SU-DHL-6 (cell line): ENCODE results near the gene LRRTM3.

Experiments
- H2AFZ ChIP-seq: fragments of 200-600 bp; sonication (generic); 2 replicates; pipeline ENCODE4 v1.6.1; 2014; ENCODE audit warnings: low read depth, mild to moderate bottlenecking, moderate library complexity, mixed read lengths, antibody characterized with exemption, low read length; ENCODE audit not compliant: severe bottlenecking
- H3F3A ChIP-seq: fragments of 200-600 bp; shearing (Covaris generic); 2 replicates; pipeline ENCODE4 v1.6.0; 2016; ENCODE audit warnings: antibody characterized with exemption, mild to moderate bottlenecking; ENCODE audit not compliant: insufficient read depth
- H3K27ac ChIP-seq: fragments of 200-600 bp; sonication (generic); 2 replicates; pipeline ENCODE4 v1.5.1; 2016; ENCODE audit warnings: low read depth, mild to moderate bottlenecking, low read length, moderate library complexity, mixed read lengths
- H3K27me3 ChIP-seq: fragments of 200-600 bp; sonication (generic), shearing (Covaris generic); 2 replicates; pipeline ENCODE4 v1.6.0; 2014; ENCODE audit warnings: mild to moderate bottlenecking, low read length
- H3K36me3 ChIP-seq: fragments of 200-600 bp; sonication (generic); 2 replicates; pipeline ENCODE4 v1.6.1; 2014; ENCODE audit warnings: mild to moderate bottlenecking, low read length, mixed read lengths
- H3K4me2 ChIP-seq: fragments of 300-600, 200-600 bp; shearing (Covaris generic), sonication (generic); 2 replicates; pipeline ENCODE4 v1.6.0; 2014; ENCODE audit warnings: low read length, low read depth, mild to moderate bottlenecking; ENCODE audit not compliant: poor library complexity, severe bottlenecking
- H3K4me3 ChIP-seq: fragments of 200-600 bp; sonication (generic); 2 replicates; pipeline ENCODE4 v1.5.1; 2014; ENCODE audit warnings: antibody characterized with exemption, low read length, mild to moderate bottlenecking, mixed read lengths; ENCODE audit not compliant: insufficient read depth, poor library complexity, severe bottlenecking
- H3K79me2 ChIP-seq: fragments of 200-600 bp; sonication (generic); 2 replicates; pipeline ENCODE4 v1.6.1; 2014; ENCODE audit warnings: mild to moderate bottlenecking, low read length, moderate library complexity; ENCODE audit not compliant: insufficient read depth
- H3K9ac ChIP-seq: fragments of 200-600 bp; sonication (generic); 2 replicates; pipeline ENCODE4 v1.7.0; 2014; ENCODE audit warnings: mild to moderate bottlenecking, low read length
- H3K9me2 ChIP-seq: fragments of 200-600 bp; sonication (generic); replicated peaks from 2 replicates; pipeline ENCODE4 v1.6.1; 2014; ENCODE audit warnings: low read length; ENCODE audit not compliant: insufficient read depth
- H3K9me3 ChIP-seq: fragments of 200-600 bp; sonication (generic); 2 replicates; pipeline ENCODE4 v1.6.1; 2014; ENCODE audit warnings: low read length, mixed read lengths; ENCODE audit not compliant: insufficient read depth
- H4K20me1 ChIP-seq: fragments of 200-600 bp; sonication (generic); 2 replicates; pipeline ENCODE4 v1.6.1; 2014; ENCODE audit warnings: low read depth, mild to moderate bottlenecking, antibody characterized with exemption, low read length, moderate library complexity, mixed read lengths
- EZH2phosphoT487 ChIP-seq: fragments of 200-600 bp; sonication (generic), shearing (Covaris generic); conservative IDR thresholded peaks from 2 replicates; pipeline ENCODE4 v1.6.1; 2018; ENCODE audit warnings: mild to moderate bottlenecking, antibody characterized with exemption, low read length, moderate library complexity, mixed read lengths
- TF ChIP-seq, protein P1 (sequence below): fragments of 200-600 bp; sonication (generic); IDR thresholded peaks from one replicate; pipeline ENCODE4 v1.5.1; 2017; ENCODE audit warnings: antibody characterized with exemption, mild to moderate bottlenecking, low read length, moderate library complexity; ENCODE audit not compliant: insufficient read depth, poor library complexity, severe bottlenecking

Gene LRRTM3

DNA sequence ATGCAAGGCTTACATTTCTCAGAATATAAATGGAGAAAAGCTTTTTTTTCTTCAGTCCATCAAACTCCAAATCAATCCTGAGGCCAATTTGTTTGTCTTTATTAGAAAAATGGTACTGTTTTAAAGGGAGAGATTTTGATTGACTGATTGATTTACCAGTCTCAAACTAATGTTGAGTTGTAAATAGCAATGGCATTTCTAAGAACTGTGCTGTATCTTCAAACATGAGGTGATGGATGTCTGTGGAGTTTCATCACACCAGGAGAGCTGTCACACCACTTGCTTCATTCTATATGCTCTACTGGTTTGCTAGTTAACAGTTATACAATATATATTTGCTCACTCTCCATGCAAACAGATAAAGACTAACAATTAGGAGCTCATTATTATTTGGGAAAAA lies 39.0 kb upstream of the LRRTM3 start:
- no peaks in the 10 kb centered on the region for H3K9me2 ChIP-seq
- H3K79me2 ChIP-seq, result no peaks in the 10 kb centered on the region
- no peaks in the 10 kb centered on the region for H3K36me3 ChIP-seq
- TF ChIP-seq EZH2phosphoT487, result no peak
- TF ChIP-seq, protein P1, sequence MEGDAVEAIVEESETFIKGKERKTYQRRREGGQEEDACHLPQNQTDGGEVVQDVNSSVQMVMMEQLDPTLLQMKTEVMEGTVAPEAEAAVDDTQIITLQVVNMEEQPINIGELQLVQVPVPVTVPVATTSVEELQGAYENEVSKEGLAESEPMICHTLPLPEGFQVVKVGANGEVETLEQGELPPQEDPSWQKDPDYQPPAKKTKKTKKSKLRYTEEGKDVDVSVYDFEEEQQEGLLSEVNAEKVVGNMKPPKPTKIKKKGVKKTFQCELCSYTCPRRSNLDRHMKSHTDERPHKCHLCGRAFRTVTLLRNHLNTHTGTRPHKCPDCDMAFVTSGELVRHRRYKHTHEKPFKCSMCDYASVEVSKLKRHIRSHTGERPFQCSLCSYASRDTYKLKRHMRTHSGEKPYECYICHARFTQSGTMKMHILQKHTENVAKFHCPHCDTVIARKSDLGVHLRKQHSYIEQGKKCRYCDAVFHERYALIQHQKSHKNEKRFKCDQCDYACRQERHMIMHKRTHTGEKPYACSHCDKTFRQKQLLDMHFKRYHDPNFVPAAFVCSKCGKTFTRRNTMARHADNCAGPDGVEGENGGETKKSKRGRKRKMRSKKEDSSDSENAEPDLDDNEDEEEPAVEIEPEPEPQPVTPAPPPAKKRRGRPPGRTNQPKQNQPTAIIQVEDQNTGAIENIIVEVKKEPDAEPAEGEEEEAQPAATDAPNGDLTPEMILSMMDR, result no peak
- H3K9ac ChIP-seq, result no peak overlapping the region
- H3K27ac ChIP-seq, result no peak overlapping the region
- H4K20me1 ChIP-seq, result no peaks in the 10 kb centered on the region
- H2AFZ ChIP-seq, result no peak overlapping the region
- no peak overlapping the region for H3K4me3 ChIP-seq
- H3K9me3 ChIP-seq, result no peaks in the 10 kb centered on the region
- H3K4me2 ChIP-seq, result no peak overlapping the region
- H3K27me3 ChIP-seq, result no peaks in the 10 kb centered on the region
- H3F3A ChIP-seq, result no peaks in the 10 kb centered on the region

DNA sequence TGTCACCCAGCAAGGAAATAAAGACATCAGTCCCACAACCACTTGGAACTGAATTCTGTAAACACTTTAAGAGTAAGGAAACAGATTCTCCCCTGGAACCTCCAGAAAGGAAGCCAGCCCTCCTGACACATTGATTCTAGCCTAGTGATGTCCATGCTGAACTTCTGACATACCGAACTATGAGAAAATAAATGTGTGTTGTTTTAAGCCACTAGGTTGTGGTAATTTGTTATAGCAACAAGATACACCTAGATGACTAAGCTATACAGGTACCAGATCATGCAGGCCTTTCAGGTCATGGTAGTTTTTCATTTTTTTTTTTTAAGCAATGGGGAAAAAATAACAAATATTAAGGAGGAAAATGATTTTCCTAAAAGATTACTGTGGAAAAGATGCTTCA lies 37.6 kb upstream of the LRRTM3 start:
- TF ChIP-seq, protein P1, result no peak
- no peak for TF ChIP-seq EZH2phosphoT487

DNA sequence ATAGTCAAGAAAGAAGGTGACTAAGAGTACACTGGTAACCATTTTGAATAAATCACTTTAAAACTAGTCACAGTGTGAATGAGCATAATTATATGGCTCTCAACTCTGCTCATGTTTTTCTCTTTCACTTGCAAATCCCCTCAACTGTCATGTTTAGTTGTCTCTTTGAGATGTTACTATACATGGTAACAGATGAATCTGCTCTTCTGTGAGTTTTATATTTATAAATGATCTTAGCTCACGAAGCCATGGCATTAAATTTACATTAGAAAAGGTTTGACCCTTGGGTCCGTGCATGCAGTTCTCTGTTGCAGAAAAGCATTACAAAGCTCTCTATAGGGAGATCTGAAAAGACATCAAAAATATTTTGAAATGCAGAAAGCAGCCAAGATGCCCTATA lies 33.0 kb upstream of the LRRTM3 start:
- Histone ChIP-seq H3F3A (no peaks in the 10 kb centered on the region), H3K9me2 (no peaks in the 10 kb centered on the region), H3K4me3 (no peak overlapping the region), H3K79me2 (no peaks in the 10 kb centered on the region), H2AFZ (no peak overlapping the region), H3K27me3 (no peaks in the 10 kb centered on the region; the same call in 1 of the 2 replicates), H3K9ac (no peak overlapping the region), H3K4me2 (no peak overlapping the region), H3K9me3 (0 out of 2 replicates have a peak, but pooled peaks cover 2% of the 10 kb centered on the region), H3K36me3 (no peaks in the 10 kb centered on the region), H3K27ac (no peak overlapping the region), H4K20me1 (no peaks in the 10 kb centered on the region)
- TF ChIP-seq EZH2phosphoT487, result no peak

More for the DNA sequence above, 37.6 kb upstream of the LRRTM3 start:
- no peak overlapping the region for H2AFZ ChIP-seq
- no peak overlapping the region for H3K9ac ChIP-seq
- no peaks in the 10 kb centered on the region for H3K79me2 ChIP-seq
- no peaks in the 10 kb centered on the region for H3K9me3 ChIP-seq
- no peaks in the 10 kb centered on the region for H3K36me3 ChIP-seq
- no peak overlapping the region for H3K27ac ChIP-seq
- H3K4me2 ChIP-seq, result no peak overlapping the region
- H3F3A ChIP-seq, result no peaks in the 10 kb centered on the region
- H4K20me1 ChIP-seq, result no peaks in the 10 kb centered on the region
- no peak overlapping the region for H3K4me3 ChIP-seq
- no peaks in the 10 kb centered on the region for H3K9me2 ChIP-seq
- no peaks in the 10 kb centered on the region; the same call in 1 of the 2 replicates for H3K27me3 ChIP-seq

DNA sequence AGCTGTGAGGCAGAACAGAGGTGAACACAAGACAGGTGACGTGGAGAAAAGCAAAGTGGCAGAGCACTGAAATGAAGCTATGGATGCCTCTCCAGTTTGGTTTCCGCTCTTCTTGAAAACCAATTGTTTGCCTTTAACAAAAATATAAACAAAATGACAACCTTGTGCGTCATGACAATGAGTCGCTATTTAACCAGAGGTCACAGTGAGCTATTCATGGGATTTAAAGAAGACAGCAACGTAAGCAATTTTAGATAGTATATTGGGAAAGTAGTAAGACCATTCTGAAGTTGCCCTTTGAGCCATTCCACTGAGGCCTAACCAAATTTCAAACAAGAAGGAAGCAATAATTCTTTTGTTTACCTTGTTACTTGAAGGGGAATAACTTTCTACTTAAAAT lies 15.2 kb upstream of the LRRTM3 start:
- no peak overlapping the region for H3K27ac ChIP-seq
- H3K9me3 ChIP-seq, result no peaks in the 10 kb centered on the region
- H3K79me2 ChIP-seq, result no peaks in the 10 kb centered on the region
- H3K9ac ChIP-seq, result no peak overlapping the region
- H3K4me2 ChIP-seq, result no peak overlapping the region
- no peaks in the 10 kb centered on the region for H3K36me3 ChIP-seq
- TF ChIP-seq EZH2phosphoT487, result no peak
- TF ChIP-seq, protein P1, result no peak
- no peaks in the 10 kb centered on the region for H4K20me1 ChIP-seq
- H2AFZ ChIP-seq, result no peak overlapping the region
- H3K9me2 ChIP-seq, result no peaks in the 10 kb centered on the region
- H3F3A ChIP-seq, result no peaks in the 10 kb centered on the region
- H3K27me3 ChIP-seq, result no peaks in the 10 kb centered on the region
- no peak overlapping the region for H3K4me3 ChIP-seq
